H1 (cell line): ENCODE results near the gene PRTN3. TPM values are rescaled to one million over a fixed set of nuclear protein-coding genes. Genes with fewer than 3 reads are reported as not detected.

Experiments
- CBX5 ChIP-seq: fragments of 300-800, 300-1000 bp; sonication (generic); IDR thresholded peaks from 2 replicates; pipeline ENCODE4 v1.7.1; 2016; ENCODE audit warnings: antibody characterized with exemption, low read length, low read depth
- CEBPB ChIP-seq: IDR thresholded peaks from 2 replicates; pipeline ENCODE4 v1.6.1; 2012; ENCODE audit warnings: low read depth, low read length
- CHD7 ChIP-seq: fragments of 300-600 bp; sonication (generic); IDR thresholded peaks from 2 replicates; pipeline ENCODE4 v1.7.1; 2012; ENCODE audit warnings: low read length, moderate library complexity, mild to moderate bottlenecking, inconsistent platforms; ENCODE audit not compliant: insufficient replicate concordance
- EZH2 ChIP-seq: fragments of 200-600 bp; sonication (generic); IDR thresholded peaks from 2 replicates; pipeline ENCODE4 v1.7.1; 2012; ENCODE audit warnings: low read depth, mild to moderate bottlenecking, moderate library complexity, low read length, inconsistent platforms; ENCODE audit not compliant: severe bottlenecking
- KDM4A ChIP-seq: IDR thresholded peaks from one replicate; pipeline ENCODE4 v1.7.1; 2012; ENCODE audit warnings: low read depth, mild to moderate bottlenecking, moderate library complexity, low read length, inconsistent platforms; ENCODE audit not compliant: severe bottlenecking
- NRF1 ChIP-seq: IDR thresholded peaks from 2 replicates; pipeline ENCODE4 v1.6.1; 2011; ENCODE audit warnings: mild to moderate bottlenecking, low read depth, low read length, improper control_type of control experiment
- POLR2A ChIP-seq, 2 experiments: IDR thresholded peaks; 1 replicate in 1 of 2; 2 replicates in 1 of 2; pipeline ENCODE4 v1.6.1; 2011; ENCODE audit warnings: low read depth in 2 of 2, low read length in 2 of 2, mild to moderate bottlenecking in 2 of 2; ENCODE audit errors: control extremely low read depth in 1 of 2
- SIN3A ChIP-seq, 2 experiments: IDR thresholded peaks in 1 of 2; conservative IDR thresholded peaks in 1 of 2; 2 replicates each; pipeline ENCODE4 v1.6.1; 2011 to 2012; ENCODE audit warnings: low read length in 2 of 2, improper control_type of control experiment in 1 of 2, low read depth in 1 of 2, mild to moderate bottlenecking in 1 of 2
- SP1 ChIP-seq: IDR thresholded peaks from 2 replicates; pipeline ENCODE4 v1.6.1; 2011; ENCODE audit warnings: low read depth, low read length
- SRF ChIP-seq: IDR thresholded peaks from 2 replicates; pipeline ENCODE4 v1.6.1; 2011; ENCODE audit warnings: mild to moderate bottlenecking, low read depth, low read length, moderate library complexity
- TCF12 ChIP-seq: IDR thresholded peaks from 2 replicates; pipeline ENCODE4 v1.6.1; 2011; ENCODE audit warnings: low read depth, mild to moderate bottlenecking, low read length
- TEAD4 ChIP-seq: IDR thresholded peaks from 2 replicates; pipeline ENCODE4 v1.6.1; 2012; ENCODE audit warnings: low read depth, low read length, inconsistent platforms, mixed read lengths
- YY1 ChIP-seq: IDR thresholded peaks from 2 replicates; pipeline ENCODE4 v1.6.1; 2011; ENCODE audit warnings: low read depth, mild to moderate bottlenecking, low read length
- polyA plus RNA-seq, 7 experiments: library from polyadenylated mRNA; depleted of rRNA in 3 of 7; stranded (reverse) in 5 of 7; unstranded in 2 of 7; fragments of >200 nt in 5 of 7; fragments of 200-250 nt in 2 of 7; gene quantifications; 1 replicate in 5 of 7; 2 replicates in 1 of 7; 4 replicates in 1 of 7; pipeline versions ENCODE4 v1.2.1 to v1.2.3, GENCODE V29; 2011 to 2013; ENCODE audit warnings: missing spikeins in 2 of 7, mixed read lengths in 2 of 7
- total RNA-seq: library from RNA; stranded (reverse); fragmentation: NEBNext Ultra II Directional; extraction: Animal tissue kit (Norgen Biotek cat#: 25700); gene quantifications from 2 replicates; pipeline ENCODE4 v1.2.1, GENCODE V29; 2021

PRTN3 gene
- total and polyA plus RNA-seq, 2 of the 8 experiments (the other 6 are each of a cell fraction or from before 2014, with no cell fraction given), result 0.39 to 2.1 TPM

- no peak for TF ChIP-seq CHD7
- TF ChIP-seq SRF, result no peak
- no peak for TF ChIP-seq EZH2
- no peak for TF ChIP-seq NRF1
- no peak for TF ChIP-seq TCF12
- TF ChIP-seq KDM4A, result no peak
- TF ChIP-seq CBX5, result no peak
- no peak for TF ChIP-seq CEBPB
- no peak for TF ChIP-seq POLR2A (IDR thresholded peaks at IDR 0.05; ENCODE audit: control extremely low read depth in 1 of 2, low read depth in 2 of 2, low read length in 2 of 2)
- no peak for TF ChIP-seq YY1
- TF ChIP-seq TEAD4, result no peak
- no peak for TF ChIP-seq SIN3A (conservative IDR thresholded peaks at IDR 0.05 in 1 of 2, IDR thresholded peaks at IDR 0.05 in 1 of 2; ENCODE audit: low read depth in 1 of 2, low read length in 2 of 2)
- no peak for TF ChIP-seq SP1
These were observed 29.5 kb downstream of the PRTN3 start (continued) for GRCh38 chr19:870314-870713.
